Measurements from ENCODE around the gene MRPL32.

DNA sequence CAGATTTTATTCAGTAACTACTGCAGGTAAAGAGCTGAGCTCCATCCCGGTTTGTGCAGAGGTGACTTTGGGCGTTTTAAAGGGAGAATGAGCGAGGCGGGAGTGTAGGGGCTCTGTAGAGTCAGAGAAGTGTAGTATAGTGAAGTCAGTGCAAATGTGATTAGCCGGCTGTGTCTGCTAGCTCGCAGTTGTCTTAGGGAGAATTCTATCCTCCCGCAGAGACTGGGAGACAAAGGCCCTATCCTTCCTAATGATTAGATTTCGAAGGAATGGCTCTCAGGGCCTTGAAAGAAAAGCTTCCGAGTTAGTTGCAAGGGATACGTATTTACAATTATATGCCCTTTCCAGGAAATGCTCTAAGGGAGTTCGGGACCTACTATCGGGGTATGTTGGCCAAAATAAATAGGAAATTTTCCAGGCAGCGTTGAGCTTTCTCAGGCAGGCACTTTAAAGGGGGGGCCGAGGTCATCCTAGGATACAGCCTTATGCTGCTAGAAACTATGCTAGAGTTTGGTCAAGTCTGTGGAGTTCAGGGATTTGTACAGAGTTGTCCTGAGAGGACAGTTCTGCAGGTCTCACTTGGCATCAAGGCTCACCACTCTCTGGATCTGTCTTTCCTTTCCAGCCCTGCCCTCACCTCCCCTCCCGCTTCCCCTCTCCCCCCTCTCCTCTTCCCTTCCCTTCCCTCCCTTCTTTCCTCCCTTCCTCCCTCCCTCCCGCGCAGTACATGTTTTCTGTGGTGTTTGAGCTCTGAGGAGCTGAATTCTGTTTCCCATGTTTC, 825 bp downstream of the MRPL32 start:
- TF ChIP-seq POLR2AphosphoS5 (IDR thresholded peaks at IDR 0.05; ENCODE audit: low read depth, low read length) (0 out of 2 replicates have a peak, but pooled peaks have one; percentile 39), TAF1 (IDR thresholded peaks at IDR 0.05; ENCODE audit: borderline replicate concordance, insufficient read depth, low read length) (no peak)
